HUDEP-2 (cell line): ENCODE results near the gene HORMAD2.

ENCODE experiments used
- DNase-seq, 76 experiments: peaks; one replicate each; lab custom pipeline; 2025; ENCODE audit not compliant: unreplicated experiment in 76 of 76; lab: John Stamatoyannopoulos, UW

Gene HORMAD2

GRCh38 chr22:30104501-30105156, 24.4 kb downstream of the HORMAD2 start:
- DNase-seq, result no peak

- DNase-seq, result no peak
Observed at GRCh38 chr22:30105483-30105882, 25.2 kb downstream of the HORMAD2 start.

- no peak for DNase-seq
Observed at GRCh38 chr22:30113494-30113893, 33.2 kb downstream of the HORMAD2 start.

GRCh38 chr22:30114361-30114760, 34.1 kb downstream of the HORMAD2 start:
- DNase-seq, result no peak

- peak in 1 of 76 experiments; percentile 4 for DNase-seq
Observed at GRCh38 chr22:30115705-30116104, 35.4 kb downstream of the HORMAD2 start.

DNA sequence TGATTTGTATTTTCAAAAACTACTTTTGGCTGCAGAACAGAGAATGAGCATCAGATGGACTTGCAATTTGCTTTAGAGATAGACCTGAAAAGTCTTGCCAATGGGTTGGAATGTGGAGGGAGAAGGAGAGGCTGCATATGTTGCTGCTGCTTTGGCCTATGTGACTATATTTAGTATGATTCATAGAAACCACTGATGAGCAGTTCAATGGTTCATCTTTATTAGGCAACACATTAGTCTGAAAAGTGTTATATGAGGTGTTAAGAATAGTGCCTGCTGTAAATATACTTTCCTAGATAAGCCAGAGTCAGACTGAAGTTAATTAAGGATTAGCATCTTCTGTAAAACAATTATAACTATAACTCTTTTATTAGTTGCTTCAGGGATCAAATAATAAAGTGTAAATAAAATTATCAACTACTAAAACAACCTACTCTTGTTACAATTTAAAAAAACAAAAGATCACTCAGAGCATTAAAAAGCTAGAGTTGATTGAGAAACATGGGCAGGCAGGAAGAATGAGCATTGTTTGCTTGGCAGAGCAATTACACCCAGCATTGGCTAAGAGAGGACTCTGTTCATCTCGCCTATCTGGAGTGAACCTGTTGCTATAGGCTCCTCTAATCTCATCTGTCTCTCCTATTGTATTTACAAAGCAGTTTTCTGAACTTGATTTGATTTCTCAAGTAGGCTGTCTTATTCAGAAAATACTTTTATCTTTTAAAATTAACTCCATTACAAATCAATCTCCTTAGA, 36.3 kb downstream of the HORMAD2 start:
- DNase-seq, result no peak

DNA sequence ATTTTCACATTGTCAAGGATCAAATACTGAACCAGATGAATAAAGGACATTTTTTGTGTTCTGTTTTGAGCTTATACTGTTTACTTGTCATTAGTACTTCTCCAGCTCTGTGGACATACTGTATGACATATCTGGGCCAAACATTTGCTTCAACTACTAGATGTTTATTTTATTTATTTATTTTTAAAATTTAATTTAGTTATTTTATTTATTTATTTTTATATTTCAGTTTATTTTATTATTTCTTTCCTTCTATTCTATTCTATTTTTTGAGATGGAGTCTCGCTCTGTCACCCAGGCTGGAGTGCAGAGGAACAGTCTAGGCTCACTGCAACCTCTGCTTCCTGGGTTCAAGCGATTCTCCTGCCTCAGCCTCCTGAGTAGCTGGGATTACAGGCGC, 37.0 kb downstream of the HORMAD2 start:
- DNase-seq, result no peak

DNA sequence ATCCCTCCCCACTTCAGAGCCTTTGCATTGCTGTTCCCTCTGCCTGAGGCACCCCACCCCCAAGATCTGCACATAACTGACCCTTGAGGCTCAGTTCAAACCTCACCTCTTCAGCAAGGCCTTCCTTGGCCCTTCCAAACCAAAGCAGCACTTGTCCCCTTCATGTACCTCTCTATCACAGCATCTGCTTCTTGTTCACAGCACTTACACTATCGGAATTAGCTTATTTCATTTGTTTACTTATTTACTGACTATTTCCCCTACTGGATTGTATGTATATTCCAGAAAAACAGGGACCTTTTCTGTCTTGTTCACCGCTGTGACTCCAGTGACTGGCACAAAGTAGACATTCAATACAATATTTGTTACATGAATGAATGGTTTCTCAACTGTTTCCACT, 38.0 kb downstream of the HORMAD2 start:
- DNase-seq, result no peak

DNA sequence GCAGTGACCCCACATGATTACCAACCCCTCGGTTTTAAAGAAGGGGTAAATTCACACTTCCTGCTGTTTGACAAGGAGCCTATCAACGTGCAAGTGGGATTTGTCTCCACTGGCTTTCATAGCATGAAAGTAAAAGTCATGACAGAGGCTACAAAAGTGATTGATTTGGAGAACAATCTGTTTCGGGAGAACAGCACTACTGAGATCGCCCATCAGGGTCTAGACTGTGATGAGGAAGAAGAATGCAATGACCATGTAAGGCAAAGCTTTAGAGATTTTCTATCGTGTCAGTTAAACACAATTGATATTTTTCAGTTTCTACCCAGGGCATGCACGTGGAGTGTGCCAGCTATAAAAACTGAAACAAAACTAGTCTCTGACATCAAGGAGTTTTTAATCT, 41.7 kb downstream of the HORMAD2 start:
- DNase-seq, result no peak

GRCh38 chr22:30123463-30123862, 43.2 kb downstream of the HORMAD2 start:
- no peak for DNase-seq

DNA sequence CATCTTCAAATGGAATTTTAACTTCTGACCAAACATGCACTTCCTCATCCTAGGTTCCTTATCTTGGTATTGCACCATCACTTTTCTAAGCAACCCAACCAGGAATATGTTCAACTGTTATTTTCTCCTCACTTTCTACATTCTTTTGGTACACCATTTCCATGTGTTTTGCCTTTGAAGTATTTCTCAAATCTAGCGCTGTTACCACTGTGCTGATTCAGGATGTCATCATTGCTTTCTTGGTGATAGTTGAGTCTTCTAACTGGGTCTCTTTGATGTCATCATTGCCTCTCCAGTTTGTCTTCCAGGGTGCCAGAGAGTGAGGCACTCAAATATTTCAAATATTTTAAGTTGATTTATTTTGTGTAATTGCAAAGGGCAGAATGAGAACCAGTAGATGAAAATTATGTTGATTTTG, 47.5 kb downstream of the HORMAD2 start:
- DNase-seq, result no peak

- DNase-seq, result no peak
Observed at GRCh38 chr22:30128511-30128910, 48.2 kb downstream of the HORMAD2 start.

- no peak for DNase-seq
Observed at GRCh38 chr22:30129636-30130035, 49.4 kb downstream of the HORMAD2 start.

GRCh38 chr22:30132290-30132996, 52.2 kb downstream of the HORMAD2 start:
- no peak for DNase-seq

GRCh38 chr22:30140414-30140813, 60.1 kb downstream of the HORMAD2 start:
- no peak for DNase-seq

- DNase-seq, result no peak
Observed at GRCh38 chr22:30143265-30143664, 63.0 kb downstream of the HORMAD2 start.

DNA sequence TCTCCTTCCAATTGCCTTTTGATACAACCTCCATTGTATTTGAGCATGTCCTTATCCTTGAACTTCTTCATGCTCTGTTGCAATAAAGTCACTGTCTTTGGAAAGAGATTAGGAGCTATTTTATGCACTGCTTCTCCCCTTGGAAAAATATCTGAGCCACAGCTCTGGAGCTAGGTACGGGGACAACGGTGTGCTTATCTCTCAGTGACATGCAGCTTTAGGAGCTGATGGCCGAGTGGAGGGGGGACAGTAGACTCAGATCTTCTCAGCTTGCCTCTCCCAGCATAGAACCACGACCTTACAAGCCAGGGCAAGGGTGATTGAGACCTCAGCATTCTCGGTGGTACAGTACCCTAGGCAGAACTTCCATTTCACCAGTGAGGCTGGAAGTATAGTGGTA, 64.1 kb downstream of the HORMAD2 start:
- DNase-seq, result no peak

DNA sequence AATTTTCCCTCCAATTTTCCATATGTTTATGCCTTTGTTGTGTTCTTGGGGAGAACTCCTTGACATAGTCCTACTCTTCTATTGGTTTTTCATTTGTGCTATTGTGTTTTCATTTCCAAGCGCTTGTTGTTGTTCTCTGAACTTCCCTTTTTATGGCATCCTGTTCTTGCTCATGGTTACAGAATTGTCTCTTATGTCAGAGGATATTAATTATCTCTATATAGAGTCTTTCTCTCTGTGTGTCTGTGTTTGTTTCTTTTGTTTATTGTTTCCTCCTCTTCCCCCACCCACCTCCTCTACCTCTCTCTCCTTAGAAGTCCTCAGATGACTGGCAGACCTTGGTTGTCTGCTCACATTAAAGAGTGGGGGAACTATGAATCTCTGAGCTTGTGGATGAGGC, 69.9 kb downstream of the HORMAD2 start:
- no peak for DNase-seq

DNA sequence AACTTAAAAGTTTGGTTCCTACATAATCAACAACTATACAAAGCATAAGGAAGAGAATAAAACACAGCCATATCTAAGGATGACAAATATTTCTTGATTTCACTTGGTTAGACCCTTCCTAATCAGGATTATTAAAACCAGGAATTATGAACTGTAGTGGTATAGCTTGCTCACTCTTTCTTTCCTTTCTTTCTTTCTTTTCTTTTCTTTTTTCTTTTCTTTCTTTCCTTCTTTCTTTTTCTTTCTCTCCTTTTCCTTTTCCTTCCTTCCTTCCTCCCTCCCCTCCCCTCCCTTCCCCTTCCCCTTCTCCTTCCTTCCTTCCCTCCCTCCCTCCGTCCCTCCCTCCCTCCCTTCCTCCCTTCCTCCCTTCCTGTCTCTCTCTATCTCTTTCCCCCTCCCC, 78.0 kb downstream of the HORMAD2 start:
- DNase-seq, result no peak

DNA sequence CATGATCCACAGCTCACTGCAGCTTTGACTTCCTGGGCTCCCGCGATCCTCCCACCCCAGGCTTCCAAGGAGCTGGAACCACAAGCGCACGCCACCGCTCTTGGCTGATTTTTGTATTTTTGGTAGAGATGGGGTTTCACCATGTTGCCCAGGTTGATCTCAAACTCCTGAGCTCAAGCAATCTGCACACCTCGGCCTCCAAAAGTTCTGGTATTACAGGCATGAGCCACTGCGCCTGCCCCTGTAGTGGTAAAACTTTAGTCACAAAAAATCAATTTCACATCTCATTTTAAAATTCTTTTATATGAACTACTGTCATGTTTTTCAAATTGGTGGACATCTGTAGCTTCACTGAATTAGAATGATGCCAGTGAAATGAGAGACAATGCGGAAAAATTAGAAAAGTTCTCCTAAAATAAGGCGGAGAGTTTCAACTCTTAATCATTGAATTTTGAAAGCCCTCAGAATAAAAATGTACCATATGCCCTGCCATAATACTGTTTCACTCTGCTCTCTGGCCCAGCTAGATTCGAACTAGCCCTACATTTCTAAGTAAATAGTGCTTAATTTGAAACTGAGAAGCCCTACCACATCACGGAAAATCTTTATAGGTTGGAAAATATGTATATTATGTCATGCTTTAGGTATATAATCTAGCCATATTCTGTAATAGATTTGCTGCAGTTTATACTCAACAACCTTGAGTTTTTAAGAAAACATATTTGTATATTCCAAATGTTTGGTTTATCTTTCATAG, 78.7 kb downstream of the HORMAD2 start:
- DNase-seq, result no peak
